Measurements from ENCODE around the gene IMPG2. TPM values are rescaled to one million over a fixed set of nuclear protein-coding genes. Genes with fewer than 3 reads are reported as not detected.

IMPG2 gene
- total RNA-seq, 1 experiment from 2014 or later, result 0.50 TPM

DNA sequence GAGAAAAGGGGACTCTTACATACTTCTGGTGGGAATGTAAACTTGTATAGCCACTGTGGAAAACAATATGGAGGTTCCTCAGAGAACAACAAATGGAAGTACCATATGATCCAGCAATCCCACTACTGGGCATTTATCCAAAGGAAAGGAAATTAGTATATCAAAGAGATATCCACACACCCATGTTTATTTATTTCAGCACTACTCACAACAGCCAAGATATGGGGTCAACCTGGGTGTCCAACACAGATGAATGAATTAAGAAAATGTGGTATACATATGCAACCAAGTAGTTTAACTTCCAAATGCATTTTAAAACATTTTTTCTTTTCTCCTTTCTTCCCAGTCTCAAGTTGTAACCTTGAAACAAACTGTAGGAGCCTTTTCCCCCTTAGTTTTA lies 54.3 kb downstream of the IMPG2 start:
- Mint-ChIP-seq H3K9me3 (ENCODE audit: low read depth, unreplicated experiment) (peaks cover 3% of the 10 kb centered on the region), H3K27ac (ENCODE audit: unreplicated experiment) (no peak overlapping the region), H3K27me3 (ENCODE audit: unreplicated experiment) (no peaks in the 10 kb centered on the region), H3K36me3 (ENCODE audit: insufficient read depth, unreplicated experiment) (no peaks in the 10 kb centered on the region), H3K4me1 (ENCODE audit: low read depth, unreplicated experiment) (peaks cover 5% of the 10 kb centered on the region), H3K4me3 (ENCODE audit: low read depth, unreplicated experiment) (no peak overlapping the region)
- no peak for DNase-seq
- no TSS peak for BruUV-seq (replicated peaks)
- TF ChIP-seq, protein P1, sequence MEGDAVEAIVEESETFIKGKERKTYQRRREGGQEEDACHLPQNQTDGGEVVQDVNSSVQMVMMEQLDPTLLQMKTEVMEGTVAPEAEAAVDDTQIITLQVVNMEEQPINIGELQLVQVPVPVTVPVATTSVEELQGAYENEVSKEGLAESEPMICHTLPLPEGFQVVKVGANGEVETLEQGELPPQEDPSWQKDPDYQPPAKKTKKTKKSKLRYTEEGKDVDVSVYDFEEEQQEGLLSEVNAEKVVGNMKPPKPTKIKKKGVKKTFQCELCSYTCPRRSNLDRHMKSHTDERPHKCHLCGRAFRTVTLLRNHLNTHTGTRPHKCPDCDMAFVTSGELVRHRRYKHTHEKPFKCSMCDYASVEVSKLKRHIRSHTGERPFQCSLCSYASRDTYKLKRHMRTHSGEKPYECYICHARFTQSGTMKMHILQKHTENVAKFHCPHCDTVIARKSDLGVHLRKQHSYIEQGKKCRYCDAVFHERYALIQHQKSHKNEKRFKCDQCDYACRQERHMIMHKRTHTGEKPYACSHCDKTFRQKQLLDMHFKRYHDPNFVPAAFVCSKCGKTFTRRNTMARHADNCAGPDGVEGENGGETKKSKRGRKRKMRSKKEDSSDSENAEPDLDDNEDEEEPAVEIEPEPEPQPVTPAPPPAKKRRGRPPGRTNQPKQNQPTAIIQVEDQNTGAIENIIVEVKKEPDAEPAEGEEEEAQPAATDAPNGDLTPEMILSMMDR (IDR thresholded peaks at IDR 0.05; ENCODE audit: unreplicated experiment), result no peak
- CTCF ChIA-PET, result no interaction called here
- intact Hi-C loops (cut with micrococcal nuclease; ENCODE audit: unreplicated experiment), result no loop called here

DNA sequence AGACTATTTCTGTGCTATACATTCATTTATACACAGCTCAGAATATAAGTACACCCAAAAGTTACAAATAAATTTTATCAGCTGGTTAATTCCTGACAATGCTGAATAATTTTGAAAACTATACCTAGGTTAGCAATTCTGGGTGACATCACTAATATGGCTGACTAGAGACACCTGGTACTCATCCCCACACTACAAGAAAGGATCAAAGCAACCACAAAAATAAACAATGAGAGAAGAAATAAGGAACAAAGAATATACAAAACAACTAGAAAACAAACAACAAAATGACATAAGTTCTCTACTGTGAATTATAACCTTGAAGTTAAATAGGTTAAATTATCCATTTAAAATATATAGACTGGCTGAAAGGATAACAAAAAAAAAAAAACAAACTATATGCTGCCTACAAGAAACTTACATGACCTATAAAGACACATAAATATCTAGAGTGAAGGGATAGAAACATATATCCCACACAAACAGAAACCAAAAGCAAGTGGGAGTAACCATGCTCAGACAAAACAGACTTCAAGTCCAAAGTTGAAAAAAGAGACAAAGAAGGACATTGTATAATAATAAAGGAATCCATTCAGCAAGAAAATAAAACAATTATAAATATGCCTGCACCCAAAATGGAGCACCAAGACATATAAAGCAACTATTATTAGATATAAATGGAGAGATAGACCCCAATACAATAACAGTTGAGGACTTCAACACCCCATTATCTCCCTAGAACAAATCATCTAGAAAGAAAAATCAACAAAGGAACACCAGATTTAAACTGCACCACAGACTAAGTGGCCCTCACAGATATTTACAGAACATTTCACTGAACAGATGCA lies 57.8 kb downstream of the IMPG2 start:
- TF ChIP-seq, protein P1 (IDR thresholded peaks at IDR 0.05; ENCODE audit: unreplicated experiment), result no peak
- H3K27me3 Mint-ChIP-seq (ENCODE audit: unreplicated experiment), result no peaks in the 10 kb centered on the region
- intact Hi-C loops (cut with micrococcal nuclease; ENCODE audit: unreplicated experiment), result no loop called here
- H3K4me1 Mint-ChIP-seq (ENCODE audit: low read depth, unreplicated experiment), result peaks cover 5% of the 10 kb centered on the region
- CTCF ChIA-PET, result no interaction called here
- H3K27ac Mint-ChIP-seq (ENCODE audit: unreplicated experiment), result no peak overlapping the region
- DNase-seq, result no peak
- BruUV-seq (replicated peaks), result no TSS peak
- peaks cover 3% of the 10 kb centered on the region for H3K9me3 Mint-ChIP-seq (ENCODE audit: low read depth, unreplicated experiment)
- H3K4me3 Mint-ChIP-seq (ENCODE audit: low read depth, unreplicated experiment), result no peak overlapping the region
- H3K36me3 Mint-ChIP-seq (ENCODE audit: insufficient read depth, unreplicated experiment), result no peaks in the 10 kb centered on the region

DNA sequence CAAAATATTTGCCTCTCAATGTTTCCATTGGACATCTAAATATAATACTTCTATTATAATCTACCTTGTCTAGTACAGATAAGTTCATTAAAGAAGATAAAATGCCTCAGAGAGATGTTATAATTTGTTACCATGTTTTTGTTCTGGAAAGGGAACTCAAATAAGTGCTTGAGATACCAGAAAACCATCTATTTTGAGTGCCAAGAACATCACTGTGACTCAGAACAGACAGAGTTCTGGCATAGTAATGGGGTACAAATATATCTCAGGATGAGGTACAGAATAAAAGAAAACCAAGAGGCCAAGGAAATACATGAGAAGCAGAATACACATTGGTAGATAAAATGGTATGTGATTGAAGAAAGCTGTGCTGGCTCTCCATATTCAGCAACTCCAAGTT lies 58.9 kb downstream of the IMPG2 start:
- H3K4me3 Mint-ChIP-seq (ENCODE audit: low read depth, unreplicated experiment), result no peak overlapping the region
- H3K36me3 Mint-ChIP-seq (ENCODE audit: insufficient read depth, unreplicated experiment), result no peaks in the 10 kb centered on the region
- DNase-seq, result no peak
- H3K27me3 Mint-ChIP-seq (ENCODE audit: unreplicated experiment), result no peaks in the 10 kb centered on the region
- CTCF ChIA-PET, result no interaction called here
- H3K4me1 Mint-ChIP-seq (ENCODE audit: low read depth, unreplicated experiment), result peaks cover 5% of the 10 kb centered on the region
- TF ChIP-seq, protein P1 (IDR thresholded peaks at IDR 0.05; ENCODE audit: unreplicated experiment), result no peak
- H3K9me3 Mint-ChIP-seq (ENCODE audit: low read depth, unreplicated experiment), result peaks cover 3% of the 10 kb centered on the region
- H3K27ac Mint-ChIP-seq (ENCODE audit: unreplicated experiment), result no peak overlapping the region
- no TSS peak for BruUV-seq (replicated peaks)
- intact Hi-C loops (cut with micrococcal nuclease; ENCODE audit: unreplicated experiment), result no loop called here

DNA sequence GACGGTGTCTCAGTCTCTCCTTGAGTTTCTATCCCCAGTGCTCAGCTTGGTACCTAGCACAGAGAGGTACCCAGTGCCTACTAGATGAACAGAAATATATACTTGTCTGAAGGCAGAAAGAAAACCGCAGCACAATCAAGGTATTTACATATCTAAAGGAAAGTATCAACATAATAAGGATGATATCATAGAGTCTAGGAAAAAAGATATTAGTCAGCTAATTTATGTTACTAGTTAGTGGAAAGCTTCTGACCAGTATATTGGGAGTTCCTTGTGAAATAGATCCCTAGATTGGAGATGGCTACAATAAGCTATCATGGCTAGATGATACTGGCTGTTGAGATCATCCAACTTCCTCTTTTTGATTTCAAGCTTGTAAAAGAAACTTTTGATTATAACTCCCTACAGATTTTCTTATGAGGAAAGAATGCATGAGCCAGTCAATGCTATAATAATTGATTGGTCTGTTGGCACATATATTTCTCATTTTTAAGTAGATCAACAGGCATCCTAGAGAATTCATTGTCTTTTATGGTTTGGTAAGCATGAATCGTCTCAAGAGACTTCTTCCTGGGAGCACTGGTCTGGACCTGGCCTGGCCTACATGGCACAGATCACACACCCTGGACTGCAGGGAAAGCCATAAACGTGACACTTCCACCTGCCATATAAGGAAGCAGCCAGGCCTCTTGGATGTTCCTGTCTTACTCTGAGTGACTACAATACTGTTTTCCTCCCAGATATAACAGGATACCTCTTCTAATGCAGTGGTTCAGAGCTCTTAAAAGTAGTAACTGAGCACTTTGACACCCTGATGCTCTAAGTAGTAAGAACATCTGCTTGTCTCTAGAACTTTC lies 60.7 kb downstream of the IMPG2 start:
- Mint-ChIP-seq H3K4me3 (ENCODE audit: low read depth, unreplicated experiment) (no peak overlapping the region), H3K4me1 (ENCODE audit: low read depth, unreplicated experiment) (peaks cover 5% of the 10 kb centered on the region), H3K9me3 (ENCODE audit: low read depth, unreplicated experiment) (peaks cover 3% of the 10 kb centered on the region), H3K27ac (ENCODE audit: unreplicated experiment) (no peak overlapping the region), H3K27me3 (ENCODE audit: unreplicated experiment) (no peaks in the 10 kb centered on the region), H3K36me3 (ENCODE audit: insufficient read depth, unreplicated experiment) (no peaks in the 10 kb centered on the region)
- TF ChIP-seq, protein P1 (IDR thresholded peaks at IDR 0.05; ENCODE audit: unreplicated experiment), result no peak
- intact Hi-C loops (cut with micrococcal nuclease; ENCODE audit: unreplicated experiment), result no loop called here
- BruUV-seq (replicated peaks), result no TSS peak
- CTCF ChIA-PET, result interaction anchor here (0.6 kb wide), 1 partner anchor 626 kb away, joined by 3 read pairs; no protein-coding TSS in a partner anchor
- DNase-seq, result no peak

Measured in Calu3 (cell line).